ENCODE measurements around the gene HSD3B2. TPM values are rescaled to one million over a fixed set of nuclear protein-coding genes. Genes with fewer than 3 reads are reported as not detected.

HSD3B2 gene
- total and polyA plus RNA-seq, 7 donors, result 5.4 TPM; not detected in 6

DNA sequence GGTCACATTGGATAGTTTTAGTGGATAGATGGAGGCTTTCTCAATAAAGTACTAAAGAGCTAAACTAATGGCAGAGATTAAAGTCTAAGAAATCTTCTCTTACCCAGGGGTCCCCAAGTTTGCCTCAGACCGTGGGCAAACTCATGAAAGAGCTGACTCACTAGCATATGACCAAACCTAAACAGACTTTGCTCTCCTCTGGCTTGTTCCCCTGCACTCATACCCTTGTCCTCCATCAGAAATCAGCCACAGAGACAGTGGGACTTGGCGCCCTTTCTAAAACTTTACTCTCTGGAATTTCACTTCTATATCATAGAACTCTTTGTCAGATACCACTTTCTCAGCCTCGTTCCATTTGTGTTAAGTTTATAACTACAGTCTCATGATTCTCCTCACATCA is 17.0 kb upstream of the HSD3B2 start:
- no peak for DNase-seq
- H3K4me1 ChIP-seq, result no peaks in the 10 kb centered on the region
- no peak for ATAC-seq
- no peak overlapping the region for H3K27ac ChIP-seq
- H3K36me3 ChIP-seq (ENCODE audit: insufficient read depth in 1 of 2, low read depth in 1 of 2), result no peaks in the 10 kb centered on the region
- intact Hi-C loops (cut with DNase I), result no loop called here
- TF ChIP-seq, protein P1, sequence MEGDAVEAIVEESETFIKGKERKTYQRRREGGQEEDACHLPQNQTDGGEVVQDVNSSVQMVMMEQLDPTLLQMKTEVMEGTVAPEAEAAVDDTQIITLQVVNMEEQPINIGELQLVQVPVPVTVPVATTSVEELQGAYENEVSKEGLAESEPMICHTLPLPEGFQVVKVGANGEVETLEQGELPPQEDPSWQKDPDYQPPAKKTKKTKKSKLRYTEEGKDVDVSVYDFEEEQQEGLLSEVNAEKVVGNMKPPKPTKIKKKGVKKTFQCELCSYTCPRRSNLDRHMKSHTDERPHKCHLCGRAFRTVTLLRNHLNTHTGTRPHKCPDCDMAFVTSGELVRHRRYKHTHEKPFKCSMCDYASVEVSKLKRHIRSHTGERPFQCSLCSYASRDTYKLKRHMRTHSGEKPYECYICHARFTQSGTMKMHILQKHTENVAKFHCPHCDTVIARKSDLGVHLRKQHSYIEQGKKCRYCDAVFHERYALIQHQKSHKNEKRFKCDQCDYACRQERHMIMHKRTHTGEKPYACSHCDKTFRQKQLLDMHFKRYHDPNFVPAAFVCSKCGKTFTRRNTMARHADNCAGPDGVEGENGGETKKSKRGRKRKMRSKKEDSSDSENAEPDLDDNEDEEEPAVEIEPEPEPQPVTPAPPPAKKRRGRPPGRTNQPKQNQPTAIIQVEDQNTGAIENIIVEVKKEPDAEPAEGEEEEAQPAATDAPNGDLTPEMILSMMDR (IDR thresholded peaks at IDR 0.05), result no peak
- no peaks in the 10 kb centered on the region for H3K9me3 ChIP-seq
- 78 to 85% (median 82%) methylated on average over 3 of the region's 3 CpGs for WGBS, 3 donors
- H3K4me3 ChIP-seq, result no peak overlapping the region
- H3K27me3 ChIP-seq (ENCODE audit: insufficient read depth in 3 of 3, low read length in 2 of 3), result peaks cover 0 to 4% (median 0%) of the 10 kb centered on the region in 3 donors

DNA sequence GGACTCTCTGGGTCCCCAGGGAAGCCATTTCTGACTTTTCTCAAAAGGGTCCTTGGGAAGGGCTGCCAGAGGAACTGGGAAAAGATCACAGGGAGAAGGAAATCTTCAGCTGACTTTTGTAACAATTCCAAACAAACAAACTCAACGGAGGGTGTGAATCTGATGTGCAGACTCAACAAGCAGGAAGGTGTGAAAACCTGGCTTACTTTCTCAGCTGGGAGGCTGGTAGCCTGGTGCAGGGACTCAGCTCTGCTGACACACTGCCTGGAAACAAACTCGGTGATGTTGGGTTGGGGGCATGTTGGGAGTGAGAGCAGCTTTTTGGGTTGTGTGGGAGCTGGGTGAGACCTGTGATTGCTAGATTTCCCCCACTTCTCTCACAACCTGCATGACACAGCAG is 10.2 kb upstream of the HSD3B2 start:
- H3K27ac ChIP-seq, result no peak overlapping the region
- DNase-seq (no peak), ATAC-seq (no peak)
- no peak overlapping the region for H3K4me3 ChIP-seq
- H3K27me3 ChIP-seq (ENCODE audit: insufficient read depth in 3 of 3, low read length in 2 of 3), result no peaks in the 10 kb centered on the region
- WGBS, 3 donors, result 19 to 30% (median 30%) methylated on average over 2 of the region's 2 CpGs
- H3K9me3 ChIP-seq, result no peaks in the 10 kb centered on the region
- H3K4me1 ChIP-seq, result no peaks in the 10 kb centered on the region
- H3K36me3 ChIP-seq (ENCODE audit: insufficient read depth in 1 of 2, low read depth in 1 of 2), result no peaks in the 10 kb centered on the region
- intact Hi-C loops (cut with DNase I), result no loop called here
- TF ChIP-seq, protein P1 (IDR thresholded peaks at IDR 0.05), result no peak

DNA sequence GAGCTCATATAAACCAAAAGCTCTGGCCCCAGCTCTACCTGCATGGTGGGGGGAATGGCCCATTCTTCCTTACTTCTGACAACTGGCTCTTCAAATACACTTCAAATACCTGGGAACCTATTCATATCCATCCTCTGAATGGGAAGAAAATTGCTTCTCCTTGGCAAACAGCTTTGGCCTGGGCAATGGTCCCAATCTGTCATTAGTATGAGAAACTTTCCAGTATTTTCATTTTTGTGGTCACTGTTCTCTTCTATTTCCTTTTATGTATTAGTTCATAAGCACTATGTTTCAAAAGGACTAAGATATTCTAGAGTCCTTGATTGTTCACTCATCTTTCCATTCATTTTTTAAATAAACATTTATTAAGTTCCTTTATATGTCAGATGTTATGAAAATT is 5.2 kb upstream of the HSD3B2 start:
- Histone ChIP-seq H3K4me3 (no peak overlapping the region), H3K36me3 (ENCODE audit: insufficient read depth in 1 of 2, low read depth in 1 of 2) (no peaks in the 10 kb centered on the region), H3K27ac (no peak overlapping the region), H3K27me3 (ENCODE audit: insufficient read depth in 3 of 3, low read length in 2 of 3) (no peaks in the 10 kb centered on the region), H3K9me3 (no peaks in the 10 kb centered on the region), H3K4me1 (no peaks in the 10 kb centered on the region)
- intact Hi-C loops (cut with DNase I), result no loop called here
- DNase-seq, result no peak
- ATAC-seq, result no peak
- TF ChIP-seq, protein P1 (IDR thresholded peaks at IDR 0.05), result no peak

DNA sequence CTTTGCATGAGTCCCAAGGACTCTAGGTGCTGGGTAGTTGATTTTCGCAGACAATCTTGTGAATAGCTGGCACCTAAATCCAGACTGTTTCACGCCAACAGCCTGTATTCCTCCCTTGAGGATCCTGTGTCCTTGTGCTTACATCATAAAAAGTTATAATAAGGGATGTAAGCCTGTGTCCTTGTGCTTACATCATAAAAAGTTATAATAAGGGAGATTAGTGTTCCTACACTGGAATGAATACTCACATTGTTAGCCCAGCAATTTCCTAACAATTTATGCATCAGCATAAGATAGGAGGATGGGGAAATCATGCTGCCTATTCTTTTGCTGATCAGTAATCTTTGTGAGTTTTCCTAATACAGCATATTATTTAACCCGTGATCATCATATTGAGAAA is 4.0 kb upstream of the HSD3B2 start:
- Histone ChIP-seq H3K4me1 (no peaks in the 10 kb centered on the region), H3K4me3 (no peak overlapping the region), H3K27me3 (ENCODE audit: insufficient read depth in 3 of 3, low read length in 2 of 3) (no peaks in the 10 kb centered on the region), H3K27ac (no peak overlapping the region), H3K9me3 (no peaks in the 10 kb centered on the region), H3K36me3 (ENCODE audit: insufficient read depth in 1 of 2, low read depth in 1 of 2) (no peaks in the 10 kb centered on the region)
- DNase-seq, result no peak
- intact Hi-C loops (cut with DNase I), result no loop called here
- TF ChIP-seq, protein P1 (IDR thresholded peaks at IDR 0.05), result no peak
- 65 to 72% (median 66%) methylated on average over 3 of the region's 3 CpGs for WGBS, 3 donors
- no peak for ATAC-seq

DNA sequence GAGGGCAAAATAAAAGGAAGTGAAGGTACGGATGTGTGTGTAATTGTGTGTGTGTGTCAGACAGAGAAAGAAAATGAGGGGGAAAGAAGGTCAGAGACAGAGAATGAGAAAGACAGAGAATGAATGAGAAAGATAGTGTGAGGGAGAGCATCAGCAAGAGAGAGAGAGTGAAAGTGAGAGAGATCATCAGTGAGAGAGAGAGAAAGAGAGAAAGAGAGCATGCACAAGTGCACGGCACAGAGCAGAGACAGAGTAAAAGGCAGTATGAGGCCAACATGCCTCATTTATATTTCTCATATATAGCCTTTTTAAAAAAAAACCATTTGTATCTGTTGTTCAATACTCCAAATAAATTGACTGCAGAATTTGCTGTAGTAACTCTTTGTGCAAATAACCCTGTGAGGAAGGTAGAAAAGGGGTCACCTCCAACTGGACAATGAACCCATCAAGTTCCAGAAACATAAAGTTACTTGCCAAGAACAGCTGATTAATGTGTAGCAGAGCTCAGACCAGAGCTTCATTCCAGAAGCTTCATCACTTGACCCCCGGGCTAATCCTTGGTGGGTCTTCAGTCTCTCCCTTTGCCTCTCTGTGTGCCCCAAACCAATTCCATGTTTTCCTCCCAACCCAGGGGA is 1.2 kb downstream of the HSD3B2 start:
- 50 to 77% (median 72%) methylated on average over 3 of the region's 3 CpGs for WGBS, 3 donors
- ATAC-seq, result no peak
- no peak overlapping the region for H3K4me3 ChIP-seq
- no peaks in the 10 kb centered on the region for H3K9me3 ChIP-seq
- H3K4me1 ChIP-seq, result no peaks in the 10 kb centered on the region
- no peak overlapping the region for H3K27ac ChIP-seq
- no peaks in the 10 kb centered on the region for H3K27me3 ChIP-seq (ENCODE audit: insufficient read depth in 3 of 3, low read length in 2 of 3)
- TF ChIP-seq, protein P1 (IDR thresholded peaks at IDR 0.05), result no peak
- intact Hi-C loops (cut with DNase I), result no loop called here
- no peak for DNase-seq
- H3K36me3 ChIP-seq (ENCODE audit: insufficient read depth in 1 of 2, low read depth in 1 of 2), result no peaks in the 10 kb centered on the region

All from psoas muscle (tissue), 8 donors.